GM12891 (cell line): ENCODE data around the gene C9orf72.

Source experiments
- POLR2A ChIP-seq: IDR thresholded peaks from 2 replicates; pipeline ENCODE4 v1.6.1; 2011; ENCODE audit warnings: low read depth, low read length, control low read depth
- POLR2AphosphoS5 ChIP-seq: IDR thresholded peaks from 2 replicates; pipeline ENCODE4 v1.6.1; 2011; ENCODE audit warnings: low read depth, low read length, control low read depth
- TAF1 ChIP-seq: IDR thresholded peaks from 2 replicates; pipeline ENCODE4 v1.6.1; 2011; ENCODE audit warnings: low read depth, low read length, control low read depth

DNA sequence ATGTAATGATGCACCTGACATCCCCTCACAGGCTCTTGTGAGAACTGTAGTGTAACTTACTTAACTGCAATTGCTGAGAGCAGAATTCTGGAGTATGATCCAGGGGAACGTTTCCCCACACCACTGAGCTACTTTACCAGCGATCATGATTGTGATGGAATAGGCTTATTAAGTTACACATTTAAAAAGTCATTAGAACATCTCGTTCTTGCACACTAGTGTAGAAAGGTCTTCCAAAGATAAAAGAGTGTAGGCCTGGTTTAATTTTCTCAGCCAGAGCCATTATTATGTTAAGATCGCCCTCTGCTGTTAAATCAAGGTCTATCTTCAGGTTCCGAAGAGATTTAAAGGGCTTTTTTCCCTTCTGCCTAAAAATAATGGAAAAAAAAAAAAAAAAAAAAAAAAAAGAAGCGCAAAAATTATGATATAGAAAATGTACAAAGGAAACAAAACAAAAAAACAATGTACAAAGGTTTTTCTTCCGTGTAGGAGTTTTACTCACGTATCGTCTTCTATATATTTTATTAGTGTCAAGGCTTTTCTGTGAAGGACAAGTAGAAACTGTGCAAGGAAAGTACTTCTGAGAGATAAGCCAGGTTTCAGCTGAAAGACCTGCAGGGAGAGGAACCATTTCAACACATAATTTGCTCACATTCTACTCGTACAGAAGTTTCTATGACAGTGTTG is 25.1 kb downstream of the C9orf72 start:
- TF ChIP-seq TAF1 (no peak), POLR2A (no peak), POLR2AphosphoS5 (no peak)
